NT2/D1 (cell line): ENCODE results near the gene KAT7.

ENCODE experiments used
- SUZ12 ChIP-seq: IDR thresholded peaks from 2 replicates; pipeline ENCODE4 v1.6.1; 2011; ENCODE audit not compliant: insufficient read length, insufficient read depth; ENCODE audit errors: extremely low read depth
- YY1 ChIP-seq: IDR thresholded peaks from 2 replicates; pipeline ENCODE4 v1.6.1; 2011; ENCODE audit not compliant: insufficient read length, insufficient read depth
- ZNF274 ChIP-seq: IDR thresholded peaks from 2 replicates; pipeline ENCODE4 v1.6.1; 2011; ENCODE audit warnings: mild to moderate bottlenecking, low read depth, low read length

GRCh38 chr17:49759203-49759602 is 29.3 kb upstream of the KAT7 start:
- no peak for TF ChIP-seq YY1
- TF ChIP-seq ZNF274: no peak
- TF ChIP-seq SUZ12: no peak
